A549 treated with CORT108297 at 1 μM for 4 hours (cell line): ENCODE measurements around the gene L3MBTL3. TPM values are rescaled to one million over a fixed set of nuclear protein-coding genes. Genes with fewer than 3 reads are reported as not detected.

Source experiments
- total RNA-seq: library from RNA; stranded (reverse); fragments of 200-300 nt; extraction: Qiagen RNA extraction; gene quantifications from 5 replicates; pipeline ENCODE4 v1.2.3, GENCODE V29; 2022

L3MBTL3 gene
- total RNA-seq = 2.3 to 3.7 TPM (median 3.4 TPM) in 5 replicates

GRCh38 chr6:130018292-130018743, at the start of gene L3MBTL3:
Gene L3MBTL3, plus strand, starts transcription at chr6:130018581. Its CDS starts 24,119 bp downstream, at chr6:130042700.

Other genes with a start within 250 kb of the L3MBTL3 start
- not detected in 5 replicates for gene TMEM244, start 157.3 kb upstream of the L3MBTL3 start, total RNA-seq
- not detected in 5 replicates for gene SAMD3, start 204.4 kb downstream of the L3MBTL3 start, total RNA-seq